ENCODE results near the gene DDX53.

GRCh38 chrX:23012636-23013035, 12.9 kb downstream of the DDX53 start:
- no peak for TF ChIP-seq CTCF (IDR thresholded peaks at IDR 0.05; ENCODE audit: low read depth, low read length)
- no peak for TF ChIP-seq EZH2phosphoT487 (IDR thresholded peaks at IDR 0.05; ENCODE audit: low read depth)

Measured in OCI-LY3 (cell line).